IMR-90 (cell line): Measurements from ENCODE around the gene GAREM2. TPM values are rescaled to one million over a fixed set of nuclear protein-coding genes. Genes with fewer than 3 reads are reported as not detected.

Experiments used
- ATAC-seq: fragments of 200-7000 bp; cut with Tn5 transposase; 2 replicates; pipeline ENCODE4 v1.9.1; 2020; ENCODE audit warnings: low read depth, mild to moderate bottlenecking, moderate library complexity
- BruUV-seq: library from RNA; stranded (reverse); fragments of 400-500 nt; replicated peaks from 2 replicates; lab custom pipeline; 2021; lab: Mats Ljungman, UMichigan
- CTCF ChIA-PET: fragments of 300-600 bp; formaldehyde crosslinking; extraction: SDS; loops from one replicate; lab custom pipeline; 2021; ENCODE audit warnings: antibody characterized with exemption; lab: Yijun Ruan, JAX
- POLR2A ChIA-PET: fragments of 300-600 bp; sonication (Branson Sonifier 250); formaldehyde crosslinking; loops from one replicate; lab custom pipeline; 2022; ENCODE audit warnings: antibody characterized with exemption; ENCODE audit not compliant: unreplicated experiment; lab: Charles Lee
- DNase-seq: peaks from one replicate; pipeline ENCODE4 v3.0.0; 2013
- H2AFZ ChIP-seq: replicated peaks from 2 replicates; pipeline ENCODE3; 2013; ENCODE audit warnings: low read length, mild to moderate bottlenecking; ENCODE audit not compliant: poor library complexity
- H2AK5ac ChIP-seq: 2 replicates; pipeline ENCODE4 v1.6.1; 2013; ENCODE audit warnings: low read depth, low read length, inconsistent platforms
- H2AK9ac ChIP-seq: replicated peaks from 2 replicates; pipeline ENCODE3; 2013; ENCODE audit warnings: mild to moderate bottlenecking, low read depth, low read length, moderate library complexity; ENCODE audit not compliant: poor library complexity
- H2BK120ac ChIP-seq: 2 replicates; pipeline ENCODE4 v1.6.1; 2013; ENCODE audit warnings: low read depth, low read length, inconsistent platforms
- H2BK15ac ChIP-seq: 3 replicates; pipeline ENCODE4 v1.6.1; 2013; ENCODE audit warnings: low read depth, low read length, inconsistent platforms
- H2BK20ac ChIP-seq: 2 replicates; pipeline ENCODE4 v1.6.1; 2013; ENCODE audit warnings: low read depth, mild to moderate bottlenecking, inconsistent platforms, low read length, moderate library complexity
- H2BK5ac ChIP-seq: 2 replicates; pipeline ENCODE4 v1.6.1; 2013; ENCODE audit warnings: mild to moderate bottlenecking, low read depth, low read length, inconsistent platforms; ENCODE audit not compliant: poor library complexity, severe bottlenecking
- H3K14ac ChIP-seq: replicated peaks from 2 replicates; pipeline ENCODE4 v1.6.1; 2013; ENCODE audit warnings: low read depth, low read length, inconsistent platforms
- H3K18ac ChIP-seq: 2 replicates; pipeline ENCODE4 v1.6.1; 2013; ENCODE audit warnings: low read depth, low read length, control low read depth
- H3K23ac ChIP-seq: 2 replicates; pipeline ENCODE4 v1.6.1; 2013; ENCODE audit warnings: low read depth, low read length, inconsistent platforms
- H3K27ac ChIP-seq: 2 replicates; pipeline ENCODE4 v1.5.1; 2013; ENCODE audit warnings: mild to moderate bottlenecking, control low read depth, low read length; ENCODE audit not compliant: insufficient read depth
- H3K27me3 ChIP-seq: 2 replicates; pipeline ENCODE4 v1.6.1; 2013; ENCODE audit warnings: low read length; ENCODE audit not compliant: control insufficient read depth, insufficient read depth
- H3K36me3 ChIP-seq: 2 replicates; pipeline ENCODE4 v1.6.1; 2013; ENCODE audit warnings: low read length, mixed read lengths; ENCODE audit not compliant: control insufficient read depth, insufficient read depth
- H3K4ac ChIP-seq: 2 replicates; pipeline ENCODE4 v1.6.1; 2013; ENCODE audit warnings: low read depth, low read length, inconsistent platforms
- H3K4me1 ChIP-seq: 2 replicates; pipeline ENCODE4 v1.6.1; 2013; ENCODE audit warnings: low read length, mixed read lengths; ENCODE audit not compliant: control insufficient read depth, insufficient read depth
- H3K4me2 ChIP-seq: 2 replicates; pipeline ENCODE4 v1.6.1; 2013; ENCODE audit warnings: low read depth, mild to moderate bottlenecking, control low read depth, low read length, moderate library complexity
- H3K4me3 ChIP-seq: 2 replicates; pipeline ENCODE4 v1.5.1; 2013; ENCODE audit warnings: low read depth, mild to moderate bottlenecking, control low read depth, low read length, moderate library complexity; ENCODE audit not compliant: insufficient read depth
- H3K56ac ChIP-seq: 2 replicates; pipeline ENCODE4 v1.6.1; 2013; ENCODE audit warnings: low read length, inconsistent platforms; ENCODE audit not compliant: insufficient read depth; ENCODE audit errors: extremely low read depth
- H3K79me1 ChIP-seq, 2 experiments: 2 replicates each; pipeline ENCODE4 v1.6.1; 2013; ENCODE audit warnings: low read length in 2 of 2, inconsistent platforms in 1 of 2, low read depth in 1 of 2
- H3K9ac ChIP-seq: 2 replicates; pipeline ENCODE4 v1.6.1; 2013; ENCODE audit warnings: low read depth, low read length, control low read depth
- H3K9me1 ChIP-seq: 2 replicates; pipeline ENCODE4 v1.6.1; 2013; ENCODE audit warnings: low read length, inconsistent platforms; ENCODE audit not compliant: insufficient read depth
- H3K9me3 ChIP-seq: 2 replicates; pipeline ENCODE4 v1.6.1; 2013; ENCODE audit warnings: low read length; ENCODE audit not compliant: control insufficient read depth, insufficient read depth
- H4K20me1 ChIP-seq: 2 replicates; pipeline ENCODE4 v1.6.1; 2013; ENCODE audit warnings: low read length, inconsistent platforms; ENCODE audit not compliant: insufficient read depth
- H4K5ac ChIP-seq: 2 replicates; pipeline ENCODE4 v1.6.1; 2013; ENCODE audit warnings: mild to moderate bottlenecking, low read depth, low read length, control low read depth
- H4K8ac ChIP-seq, 2 experiments: 2 replicates each; pipeline ENCODE4 v1.6.1; 2013; ENCODE audit warnings: low read depth in 2 of 2, low read length in 2 of 2, control low read depth in 1 of 2, inconsistent platforms in 1 of 2
- H4K91ac ChIP-seq: 2 replicates; pipeline ENCODE4 v1.6.1; 2013; ENCODE audit warnings: low read depth, low read length, inconsistent platforms; ENCODE audit not compliant: insufficient read depth
- BHLHE40 ChIP-seq: fragments of 150-350 bp; IDR thresholded peaks from 2 replicates; pipeline ENCODE4 v1.6.1; 2016; ENCODE audit warnings: mild to moderate bottlenecking, low read depth, low read length
- CEBPB ChIP-seq: IDR thresholded peaks from 2 replicates; pipeline ENCODE4 v1.6.1; 2012; ENCODE audit warnings: low read depth, low read length, improper control_type of control experiment
- CHD1 ChIP-seq: IDR thresholded peaks from 2 replicates; pipeline ENCODE4 v1.6.1; 2012; ENCODE audit warnings: low read depth, low read length, improper control_type of control experiment
- FOS ChIP-seq: fragments of 150-350 bp; IDR thresholded peaks from 2 replicates; pipeline ENCODE4 v1.6.1; 2016; ENCODE audit warnings: low read depth, low read length
- MAFK ChIP-seq: IDR thresholded peaks from 2 replicates; pipeline ENCODE4 v1.6.1; 2012; ENCODE audit warnings: low read depth, low read length, improper control_type of control experiment
- MAZ ChIP-seq: IDR thresholded peaks from 2 replicates; pipeline ENCODE4 v1.6.1; 2012; ENCODE audit warnings: low read depth, mild to moderate bottlenecking, low read length, improper control_type of control experiment, moderate library complexity, borderline replicate concordance
- MXI1 ChIP-seq: IDR thresholded peaks from 2 replicates; pipeline ENCODE4 v1.6.1; 2012; ENCODE audit warnings: low read depth, mild to moderate bottlenecking, low read length, moderate library complexity, borderline replicate concordance
- NFE2L2 ChIP-seq: fragments of 150-350 bp; IDR thresholded peaks from 2 replicates; pipeline ENCODE4 v1.6.1; 2016; ENCODE audit warnings: low read depth, mild to moderate bottlenecking, low read length
- POLR2A ChIP-seq: IDR thresholded peaks from 2 replicates; pipeline ENCODE4 v1.6.1; 2012; ENCODE audit warnings: mild to moderate bottlenecking, low read depth, low read length
- RAD21 ChIP-seq: IDR thresholded peaks from 2 replicates; pipeline ENCODE4 v1.6.1; 2012; ENCODE audit warnings: low read length, improper control_type of control experiment
- RCOR1 ChIP-seq: IDR thresholded peaks from 2 replicates; pipeline ENCODE4 v1.6.1; 2012; ENCODE audit warnings: mild to moderate bottlenecking, low read length, improper control_type of control experiment; ENCODE audit not compliant: insufficient replicate concordance
- RFX5 ChIP-seq: IDR thresholded peaks from 2 replicates; pipeline ENCODE4 v1.8.0; 2012; ENCODE audit warnings: low read depth, mild to moderate bottlenecking, low read length, moderate library complexity
- SMC3 ChIP-seq: fragments of 150-350 bp; IDR thresholded peaks from 2 replicates; pipeline ENCODE4 v1.6.1; 2016; ENCODE audit warnings: low read depth, mild to moderate bottlenecking, antibody characterized with exemption, low read length, moderate library complexity
- USF2 ChIP-seq: fragments of 150-350 bp; IDR thresholded peaks from 2 replicates; pipeline ENCODE4 v1.6.1; 2017; ENCODE audit warnings: mild to moderate bottlenecking, antibody characterized with exemption, low read length, low read depth
- WGBS, 2 experiments: methylation state at CpG; one replicate each; pipeline versions ENCODE4 v1.1.5 to v1.1.7; 2013; ENCODE audit warnings: missing lambda C conversion rate in 2 of 2; ENCODE audit not compliant: insufficient read length in 1 of 2; ENCODE audit errors: extremely low coverage in 2 of 2; 5-methylcytosine and 5-hydroxymethylcytosine counted together
- dilution Hi-C: fragments of 300-500 bp; cut with HindIII; formaldehyde crosslinking; loops from one replicate; pipeline ENCODE4 v1.14.3; 2018; ENCODE audit warnings: low sequenced_read_pairs; ENCODE audit not compliant: unreplicated experiment
- in situ Hi-C: fragments of 300-500 bp; cut with MboI; formaldehyde crosslinking; loops from 3 replicates; pipeline ENCODE4 v1.14.3; 2019; ENCODE audit warnings: low sequenced_read_pairs, inconsistent platforms, mixed read lengths
- intact Hi-C: fragments of 100-400 bp; cut with micrococcal nuclease; formaldehyde crosslinking; loops from 2 replicates; pipeline ENCODE4 v1.10.0; 2022
- polyA plus RNA-seq, 3 experiments: library from polyadenylated mRNA; depleted of rRNA; stranded (reverse); fragments of >200 nt; gene quantifications; 2 replicates each; pipeline ENCODE4 v1.2.3, GENCODE V29; 2012; ENCODE audit warnings: low replicate concordance in 1 of 3
- total RNA-seq: library from RNA; depleted of rRNA; stranded (reverse); fragments of >200 nt; gene quantifications from 2 replicates; pipeline ENCODE4 v1.2.3, GENCODE V29; 2012
- TF ChIP-seq, protein P1 (sequence below): conservative IDR thresholded peaks from 2 replicates; pipeline ENCODE4 v1.5.1; 2012; ENCODE audit warnings: mild to moderate bottlenecking, low read depth, low read length, improper control_type of control experiment
- TF ChIP-seq, protein P2 (sequence below): fragments of 150-350 bp; IDR thresholded peaks from 2 replicates; pipeline ENCODE4 v1.6.1; 2016; ENCODE audit warnings: low read depth, mild to moderate bottlenecking, low read length, moderate library complexity, borderline replicate concordance

The GAREM2 gene
- total and polyA plus RNA-seq, 2 of the 4 experiments (the other 2 are of a cell fraction) = 0.36 to 1.8 TPM

DNA sequence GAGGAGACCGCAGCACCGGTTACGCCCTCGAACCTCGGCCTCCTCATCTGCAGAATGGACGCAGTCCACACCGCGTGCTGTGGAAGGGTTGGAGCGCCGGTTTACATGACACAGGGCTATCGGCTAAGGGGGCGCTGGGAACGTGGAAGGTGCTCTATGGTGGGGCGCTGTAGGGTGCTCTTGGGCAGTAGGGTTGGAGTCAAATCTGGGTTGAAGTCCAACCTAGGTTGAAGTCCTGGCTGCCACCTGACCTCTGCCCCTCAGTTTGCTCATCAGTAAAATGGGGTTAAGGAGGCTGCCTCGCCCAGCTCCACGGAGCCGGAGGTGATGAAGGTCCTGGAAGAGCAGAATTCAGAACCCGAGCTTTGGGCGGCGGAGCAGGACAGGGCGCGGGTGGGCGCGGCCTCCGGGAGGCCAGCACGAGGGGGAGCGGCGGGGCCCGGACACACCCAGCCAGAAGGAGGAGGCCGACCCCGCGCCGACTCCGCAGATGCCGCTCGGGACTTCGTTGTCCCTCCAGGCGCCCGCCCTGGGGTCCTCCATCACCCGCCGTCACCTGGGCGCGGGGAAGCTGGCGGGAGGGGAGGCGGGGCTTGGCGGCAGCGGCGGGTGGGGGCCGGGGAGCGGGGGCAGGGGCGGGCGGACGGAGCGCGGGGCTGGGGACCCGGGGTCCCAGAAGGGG is 558 bp upstream of the GAREM2 start:
- Histone ChIP-seq H4K8ac (no peak overlapping the region), H3K9me1 (no peaks in the 10 kb centered on the region), H3K27ac (no peak overlapping the region), H2BK5ac (no peak overlapping the region), H3K27me3 (peaks cover 60% of the 10 kb centered on the region), H2BK15ac (no peak overlapping the region), H2AK5ac (no peak overlapping the region), H4K91ac (no peak overlapping the region), H3K4me3 (no peak overlapping the region), H3K23ac (no peak overlapping the region), H3K4me1 (no peaks in the 10 kb centered on the region), H3K56ac (no peak overlapping the region), H4K20me1 (no peaks in the 10 kb centered on the region), H2BK20ac (no peak overlapping the region), H4K5ac (no peak overlapping the region), H3K9ac (no peak overlapping the region), H3K79me1 (no peaks in the 10 kb centered on the region), H2AK9ac (peak overlapping the region; percentile 72), H3K9me3 (no peaks in the 10 kb centered on the region; the same call in 1 of the 2 replicates), H3K18ac (no peak overlapping the region), H3K36me3 (no peaks in the 10 kb centered on the region), H2BK120ac (no peak overlapping the region), H3K14ac (no peak overlapping the region), H2AFZ (no peak overlapping the region), H3K4me2 (no peak overlapping the region), H3K4ac (no peak overlapping the region)
- 6% methylated on average over 8 of the region's 56 CpGs; no CpG with 5 or more reads in 1 of the 2 experiments for WGBS, 2 experiments
- ATAC-seq (no peak), DNase-seq (no peak)
- dilution Hi-C loops (no loop called here), intact Hi-C loops (no loop called here), in situ Hi-C loops (no loop called here)
- CTCF ChIA-PET = no interaction called here
- POLR2A ChIA-PET = no interaction called here
- TF ChIP-seq NFE2L2 (no peak), CHD1 (no peak), RFX5 (no peak), MAFK (no peak), MXI1 (no peak), SMC3 (no peak), RCOR1 (no peak), BHLHE40 (no peak), USF2 (no peak), POLR2A (no peak), FOS (no peak), MAZ (no peak), RAD21 (no peak), CEBPB (no peak)
- TF ChIP-seq, protein P1, sequence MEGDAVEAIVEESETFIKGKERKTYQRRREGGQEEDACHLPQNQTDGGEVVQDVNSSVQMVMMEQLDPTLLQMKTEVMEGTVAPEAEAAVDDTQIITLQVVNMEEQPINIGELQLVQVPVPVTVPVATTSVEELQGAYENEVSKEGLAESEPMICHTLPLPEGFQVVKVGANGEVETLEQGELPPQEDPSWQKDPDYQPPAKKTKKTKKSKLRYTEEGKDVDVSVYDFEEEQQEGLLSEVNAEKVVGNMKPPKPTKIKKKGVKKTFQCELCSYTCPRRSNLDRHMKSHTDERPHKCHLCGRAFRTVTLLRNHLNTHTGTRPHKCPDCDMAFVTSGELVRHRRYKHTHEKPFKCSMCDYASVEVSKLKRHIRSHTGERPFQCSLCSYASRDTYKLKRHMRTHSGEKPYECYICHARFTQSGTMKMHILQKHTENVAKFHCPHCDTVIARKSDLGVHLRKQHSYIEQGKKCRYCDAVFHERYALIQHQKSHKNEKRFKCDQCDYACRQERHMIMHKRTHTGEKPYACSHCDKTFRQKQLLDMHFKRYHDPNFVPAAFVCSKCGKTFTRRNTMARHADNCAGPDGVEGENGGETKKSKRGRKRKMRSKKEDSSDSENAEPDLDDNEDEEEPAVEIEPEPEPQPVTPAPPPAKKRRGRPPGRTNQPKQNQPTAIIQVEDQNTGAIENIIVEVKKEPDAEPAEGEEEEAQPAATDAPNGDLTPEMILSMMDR = no peak
- TF ChIP-seq, protein P2, sequence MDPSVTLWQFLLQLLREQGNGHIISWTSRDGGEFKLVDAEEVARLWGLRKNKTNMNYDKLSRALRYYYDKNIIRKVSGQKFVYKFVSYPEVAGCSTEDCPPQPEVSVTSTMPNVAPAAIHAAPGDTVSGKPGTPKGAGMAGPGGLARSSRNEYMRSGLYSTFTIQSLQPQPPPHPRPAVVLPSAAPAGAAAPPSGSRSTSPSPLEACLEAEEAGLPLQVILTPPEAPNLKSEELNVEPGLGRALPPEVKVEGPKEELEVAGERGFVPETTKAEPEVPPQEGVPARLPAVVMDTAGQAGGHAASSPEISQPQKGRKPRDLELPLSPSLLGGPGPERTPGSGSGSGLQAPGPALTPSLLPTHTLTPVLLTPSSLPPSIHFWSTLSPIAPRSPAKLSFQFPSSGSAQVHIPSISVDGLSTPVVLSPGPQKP = no peak
- no TSS peak for BruUV-seq
